ENCODE measurements around the gene COMMD2. TPM values are rescaled to one million over a fixed set of nuclear protein-coding genes. Genes with fewer than 3 reads are reported as not detected.

Gene COMMD2
- polyA plus RNA-seq, 3 donors, result 6.6 to 13.3 (median 12.8) TPM

GRCh38 chr3:149767720-149768119, 15.4 kb upstream of the COMMD2 start:
- H3K27ac ChIP-seq (ENCODE audit: low read depth, low read length), result no peak overlapping the region
- 84 to 92% (median 91%) methylated on average over 6 of the region's 6 CpGs for WGBS, 3 donors

DNA sequence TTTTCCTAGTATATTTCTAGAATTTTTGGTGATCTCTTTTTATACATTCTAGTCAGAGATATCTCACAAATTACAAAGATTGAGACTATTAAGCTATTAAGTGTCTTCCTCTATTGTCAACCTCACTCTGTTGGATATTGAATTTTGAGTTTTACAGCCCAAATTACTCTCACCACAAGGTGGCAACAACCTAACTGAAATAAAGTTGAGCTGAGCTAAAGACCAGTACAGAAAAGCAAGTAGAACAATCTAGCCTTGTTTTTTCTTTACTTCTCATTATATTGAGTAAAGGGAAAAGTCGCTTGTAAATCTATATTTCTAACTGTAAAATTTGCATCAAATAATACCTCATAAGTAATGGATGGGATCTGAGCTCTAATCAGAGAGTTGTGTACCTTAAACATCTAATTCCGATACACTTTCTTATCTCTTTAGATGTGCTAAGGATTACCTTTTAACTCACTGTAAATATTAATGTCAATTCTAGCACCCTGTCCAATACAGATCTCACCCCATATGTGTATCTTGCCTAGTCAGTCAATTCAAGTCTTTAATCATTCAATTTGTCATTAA, 13.6 kb upstream of the COMMD2 start:
- WGBS, 3 donors, result 22 to 66% (median 62%) methylated on average over 2 of the region's 2 CpGs
- H3K27ac ChIP-seq (ENCODE audit: low read depth, low read length), result no peak overlapping the region

DNA sequence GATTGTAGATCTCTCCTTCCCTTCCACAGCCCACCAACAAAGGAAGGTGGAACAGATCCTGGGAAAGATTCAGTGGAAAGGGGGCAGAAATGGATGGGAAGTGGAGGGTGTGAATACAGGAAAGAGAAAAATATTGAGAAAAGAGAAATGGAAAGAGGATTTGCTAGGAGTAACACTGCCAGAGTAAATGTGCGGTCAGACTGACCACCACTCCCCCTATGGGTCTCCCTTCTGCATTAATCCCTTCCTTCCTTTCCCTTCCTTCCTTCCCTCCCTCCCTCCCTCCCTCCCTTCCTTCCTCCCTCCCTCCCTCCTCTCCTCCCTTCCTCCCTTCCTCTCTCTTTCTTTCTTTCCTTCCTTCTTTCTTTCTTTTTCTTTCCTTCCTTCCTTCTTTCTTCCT, 12.0 kb upstream of the COMMD2 start:
- no peak overlapping the region for H3K27ac ChIP-seq (ENCODE audit: low read depth, low read length)
- WGBS, 3 donors, result 50 to 70% (median 69%) methylated on average over 1 of the region's 1 CpG

DNA sequence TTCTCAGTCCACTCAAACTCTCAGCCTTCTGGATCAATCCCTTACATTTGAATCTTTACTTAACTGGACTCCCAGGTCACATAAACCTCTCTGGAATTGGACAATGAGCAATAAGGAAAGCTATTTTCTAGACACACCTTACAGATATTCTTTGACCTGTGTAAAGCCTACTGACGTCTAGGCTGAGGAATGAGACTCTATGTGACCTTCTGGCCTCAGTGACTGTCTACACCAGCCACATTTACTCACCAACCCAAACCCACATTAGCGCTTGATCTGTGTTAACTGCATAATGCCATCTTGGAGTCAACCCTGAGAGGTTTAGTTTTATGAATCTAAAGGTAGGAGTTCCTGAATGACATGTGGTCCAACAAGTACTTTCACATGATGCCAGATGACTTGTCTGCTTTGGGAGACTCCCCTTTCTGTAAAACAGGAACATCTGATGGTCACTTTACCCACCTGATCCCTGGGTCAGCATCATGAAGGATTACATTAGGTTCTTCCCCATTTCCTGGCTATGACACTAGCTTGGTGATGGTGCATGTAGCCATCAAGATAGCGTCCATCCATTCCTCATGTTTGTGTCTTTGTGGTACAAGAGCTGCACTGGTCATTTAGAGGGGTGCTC, 11.4 kb upstream of the COMMD2 start:
- 55 to 86% (median 77%) methylated on average over 3 of the region's 3 CpGs for WGBS, 3 donors

DNA sequence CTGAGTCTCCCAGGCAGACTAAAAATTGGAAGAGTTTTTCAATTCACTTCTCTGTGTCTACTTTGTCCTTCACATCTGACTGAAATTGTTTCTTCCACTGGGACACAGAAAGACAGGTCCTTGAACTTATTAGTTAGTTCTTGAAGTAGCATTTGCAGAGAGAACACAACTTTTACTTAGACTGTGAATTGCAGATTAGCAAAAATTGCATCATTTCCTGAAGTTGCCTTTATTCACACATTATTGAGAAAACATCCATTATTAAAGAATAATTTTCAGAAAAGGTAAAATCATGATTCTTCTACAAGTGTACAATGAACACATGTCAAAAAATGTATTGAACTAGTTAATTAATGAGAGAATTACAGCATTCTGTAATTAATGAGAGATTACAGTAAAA, 1.4 kb upstream of the COMMD2 start:
- no peak overlapping the region for H3K27ac ChIP-seq (ENCODE audit: low read depth, low read length)

More for the DNA sequence above, 11.4 kb upstream of the COMMD2 start:
- H3K27ac ChIP-seq (ENCODE audit: low read depth, low read length), result no peak overlapping the region

DNA sequence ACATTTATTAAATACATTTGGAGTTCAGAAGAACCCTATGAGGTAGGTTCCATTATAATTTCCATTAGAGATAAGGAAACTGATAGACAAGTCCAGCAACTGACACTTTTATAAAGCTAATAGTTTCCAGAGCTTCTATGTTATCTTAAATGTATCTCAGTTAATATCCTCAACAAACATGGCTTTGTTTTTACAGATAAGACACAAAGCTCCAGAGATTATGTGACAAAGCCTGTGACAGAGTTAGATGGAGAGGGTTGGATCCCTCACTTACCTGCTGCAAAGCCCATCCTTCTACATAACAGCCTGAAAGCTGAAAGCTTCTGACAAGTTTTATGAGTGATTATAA, 473 bp upstream of the COMMD2 start:
- no peak overlapping the region for H3K27ac ChIP-seq (ENCODE audit: low read depth, low read length)

DNA sequence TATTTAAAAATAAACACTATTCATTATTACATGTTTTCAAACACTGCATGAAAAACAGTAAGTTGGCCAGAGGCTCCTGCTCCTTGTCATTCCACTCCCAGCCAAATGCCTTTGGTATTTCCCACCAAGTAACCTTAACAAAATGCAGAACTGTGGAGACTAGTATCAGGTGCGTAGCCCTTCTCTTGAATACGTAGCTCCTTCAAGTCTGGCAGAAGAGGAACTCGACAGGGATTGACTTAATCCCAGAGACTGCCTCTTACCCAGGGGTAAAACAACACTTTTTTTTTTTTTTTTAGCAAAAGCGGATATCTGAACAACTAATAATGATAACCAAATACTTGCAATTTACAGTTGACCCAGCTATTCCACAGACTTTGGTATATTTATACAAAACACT, 738 bp downstream of the COMMD2 start:
- WGBS, 3 donors, result 5 to 10% (median 5%) methylated on average over 4 of the region's 4 CpGs
- H3K27ac ChIP-seq (ENCODE audit: low read depth, low read length), result no peak overlapping the region

DNA sequence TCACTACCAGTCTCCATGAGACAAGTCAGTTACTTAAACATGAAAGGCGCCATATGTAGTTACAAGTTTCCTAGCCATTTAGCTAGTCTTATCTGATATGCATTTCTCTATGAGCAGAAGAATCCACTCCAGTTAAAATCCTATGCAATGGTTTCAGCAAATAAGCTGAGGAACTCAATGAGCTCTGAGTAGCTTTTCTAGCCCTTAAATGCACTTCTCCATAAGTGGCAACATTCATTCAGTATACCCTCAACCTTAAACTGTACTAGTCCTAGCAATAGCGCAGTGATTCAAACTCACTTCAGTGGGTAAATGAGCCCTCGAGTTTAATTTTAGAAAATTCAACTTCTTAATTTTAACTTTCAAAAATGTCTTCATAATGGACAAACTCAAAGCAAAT, 7.7 kb downstream of the COMMD2 start:
- WGBS, 3 donors, result 94 to 99% (median 97%) methylated on average over 3 of the region's 3 CpGs

GRCh38 chr3:149744151-149744550, 8.1 kb downstream of the COMMD2 start:
- no peak overlapping the region for H3K27ac ChIP-seq (ENCODE audit: low read depth, low read length)

More for the DNA sequence above, 7.7 kb downstream of the COMMD2 start:
- H3K27ac ChIP-seq (ENCODE audit: low read depth, low read length), result no peak overlapping the region

DNA sequence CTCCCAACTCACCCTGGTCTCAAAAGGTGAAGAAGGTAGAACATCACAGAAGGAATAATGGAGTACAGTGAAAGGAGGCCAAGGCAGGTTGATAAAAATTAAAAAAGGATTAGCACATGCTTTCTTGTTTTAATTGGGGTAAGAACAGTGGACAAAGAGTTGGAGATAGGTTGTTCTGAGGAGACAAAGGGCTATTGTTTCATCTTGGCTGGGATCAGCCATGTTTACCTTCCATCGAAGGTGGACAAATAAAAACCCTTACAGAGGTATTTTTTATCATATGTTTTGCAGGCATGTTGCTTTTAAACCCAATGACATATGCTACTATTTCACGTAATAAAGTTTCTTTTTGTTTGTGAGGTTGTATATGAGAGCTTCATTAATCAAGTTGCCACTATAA, 12.9 kb downstream of the COMMD2 start:
- 50 to 94% (median 88%) methylated on average over 2 of the region's 2 CpGs for WGBS, 3 donors
- no peak overlapping the region for H3K27ac ChIP-seq (ENCODE audit: low read depth, low read length)

DNA sequence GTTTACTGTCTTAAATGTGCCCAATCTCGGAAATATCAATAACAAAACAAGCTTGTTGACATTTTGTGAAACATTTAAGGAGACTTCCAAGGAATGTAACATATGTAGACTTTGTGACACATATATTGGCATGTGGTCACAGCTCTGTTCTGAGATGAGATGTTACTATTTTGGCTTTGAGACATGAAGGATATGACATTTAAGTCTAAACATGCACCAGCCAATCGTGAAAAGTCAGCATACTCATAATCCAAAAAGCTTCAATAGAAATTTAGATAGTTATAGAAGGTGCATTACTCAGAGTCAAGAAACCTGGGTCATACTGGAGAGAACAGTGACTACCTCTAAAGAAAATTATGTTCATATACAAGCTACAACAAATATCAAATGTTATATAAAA, 13.4 kb downstream of the COMMD2 start:
- H3K27ac ChIP-seq (ENCODE audit: low read depth, low read length), result no peak overlapping the region
- WGBS, 3 donors, result 82 to 88% (median 85%) methylated on average over 2 of the region's 2 CpGs

DNA sequence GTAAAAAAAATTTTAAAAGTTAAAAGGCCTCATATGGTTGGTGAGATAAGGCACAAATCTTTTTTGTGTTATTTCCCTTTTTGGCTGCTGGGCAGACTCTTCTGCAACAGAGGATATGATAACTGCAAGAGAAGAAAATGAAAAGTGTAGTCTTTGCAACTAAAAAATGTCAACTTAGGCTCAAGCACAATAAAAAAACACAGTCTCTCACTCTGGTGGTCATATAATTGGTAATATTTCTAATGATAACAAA, 15.4 kb downstream of the COMMD2 start:
- H3K27ac ChIP-seq (ENCODE audit: low read depth, low read length), result no peak overlapping the region

DNA sequence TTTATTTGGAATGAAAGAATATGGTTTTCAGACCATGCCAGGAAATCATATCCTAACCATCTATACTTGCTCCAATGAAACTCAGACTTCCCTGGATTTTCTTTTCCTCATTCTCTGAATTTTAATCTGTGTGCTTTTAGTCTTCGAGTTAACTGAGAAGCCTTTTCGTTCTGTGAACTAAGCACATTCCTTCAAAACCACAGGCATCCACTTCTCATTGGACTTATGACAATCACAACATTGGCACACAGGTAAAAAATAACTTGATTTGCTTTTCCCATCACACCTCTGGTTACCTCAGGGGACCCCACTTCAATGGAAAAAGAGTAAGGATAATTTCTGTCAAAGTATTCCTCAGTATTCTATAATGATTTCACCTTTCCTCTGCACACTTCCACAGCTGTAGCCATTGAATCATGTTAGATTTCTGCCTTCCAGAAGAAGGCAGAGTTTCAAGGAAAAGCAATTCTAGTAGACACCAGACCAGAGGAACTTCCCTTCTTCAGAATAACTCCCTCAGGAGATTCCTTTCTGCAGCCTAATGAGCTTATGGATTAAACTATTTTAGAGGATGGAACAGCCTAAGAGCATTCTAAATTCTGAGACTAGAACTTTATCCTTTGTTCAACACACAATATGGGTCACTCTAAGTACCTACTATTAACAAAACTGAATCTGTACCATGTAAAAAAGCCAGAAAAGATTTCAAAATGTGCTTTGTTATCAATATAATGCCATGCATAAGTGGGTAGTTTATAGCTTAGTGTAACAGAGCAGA, 15.9 kb downstream of the COMMD2 start:
- H3K27ac ChIP-seq (ENCODE audit: low read depth, low read length), result no peak overlapping the region
- 34 to 55% (median 52%) methylated on average over 2 of the region's 2 CpGs for WGBS, 3 donors

DNA sequence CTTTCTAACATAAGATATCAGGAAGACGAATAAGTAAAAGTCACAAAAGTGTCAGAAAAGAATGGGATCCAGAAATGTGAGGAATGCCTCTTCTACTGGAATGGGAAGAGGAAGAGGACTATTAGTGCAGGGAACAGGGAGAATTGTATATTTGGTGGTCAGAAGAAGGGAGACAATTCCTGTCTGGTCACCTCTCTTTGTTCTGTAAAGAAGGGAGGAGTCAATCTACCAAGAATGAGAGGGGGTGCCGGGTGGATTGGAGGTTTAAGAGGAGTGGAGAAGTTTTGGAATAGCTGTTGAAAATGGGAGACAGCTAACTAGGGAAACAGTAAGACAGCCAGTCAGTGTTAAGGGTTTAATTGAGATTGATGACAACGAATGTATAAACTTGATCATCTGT, 20.1 kb downstream of the COMMD2 start:
- 86 to 93% (median 89%) methylated on average over 3 of the region's 3 CpGs for WGBS, 3 donors
- no peak overlapping the region for H3K27ac ChIP-seq (ENCODE audit: low read depth, low read length)

GRCh38 chr3:149727656-149728055, 24.6 kb downstream of the COMMD2 start:
- no peak overlapping the region for H3K27ac ChIP-seq (ENCODE audit: low read depth, low read length)
- 65 to 95% (median 69%) methylated on average over 2 of the region's 2 CpGs for WGBS, 3 donors

- H3K27ac ChIP-seq (ENCODE audit: low read depth, low read length), result no peak overlapping the region
- WGBS, 3 donors, result 92 to 94% (median 93%) methylated on average over 2 of the region's 2 CpGs
These were observed 25.4 kb downstream of the COMMD2 start for GRCh38 chr3:149726716-149727407.

GRCh38 chr3:149723781-149724180, 28.5 kb downstream of the COMMD2 start:
- H3K27ac ChIP-seq (ENCODE audit: low read depth, low read length), result no peak overlapping the region

GRCh38 chr3:149720918-149721317, 31.4 kb downstream of the COMMD2 start:
- 92 to 97% (median 94%) methylated on average over 2 of the region's 2 CpGs for WGBS, 3 donors
- H3K27ac ChIP-seq (ENCODE audit: low read depth, low read length), result no peak overlapping the region

GRCh38 chr3:149717391-149718056, 34.8 kb downstream of the COMMD2 start:
- H3K27ac ChIP-seq (ENCODE audit: low read depth, low read length), result no peak overlapping the region
- WGBS, 3 donors, result 5 to 17% (median 12%) methylated on average over 2 of the region's 2 CpGs

Measured in adipose tissue (tissue), 3 donors.